DND-41 (cell line): Measurements from ENCODE around the gene PTMS.

ENCODE experiments used
- ATAC-seq: fragments of 200-7000 bp; cut with Tn5 transposase; 3 replicates; pipeline ENCODE4 v1.9.1; 2021; ENCODE audit warnings: low read depth; ENCODE audit not compliant: insufficient read depth
- DNase-seq: peaks from one replicate; pipeline ENCODE4 v3.0.0-alpha.2; 2020
- H2AFZ ChIP-seq: 2 replicates; pipeline ENCODE4 v1.6.0; 2012; ENCODE audit warnings: low read depth, low read length
- H3K27ac ChIP-seq: 2 replicates; pipeline ENCODE4 v1.5.1; 2012; ENCODE audit warnings: low read length, inconsistent platforms
- H3K27me3 ChIP-seq: fragments of 200-600 bp; sonication (generic); 2 replicates; pipeline ENCODE4 v1.6.0; 2012; ENCODE audit warnings: low read length, mild to moderate bottlenecking, inconsistent platforms; ENCODE audit not compliant: insufficient read depth, poor library complexity
- H3K36me3 ChIP-seq: 2 replicates; pipeline ENCODE4 v1.5.1; 2012; ENCODE audit warnings: low read length, inconsistent platforms; ENCODE audit not compliant: insufficient read depth
- H3K4me1 ChIP-seq: 2 replicates; pipeline ENCODE4 v1.5.1; 2012; ENCODE audit warnings: mild to moderate bottlenecking, low read length; ENCODE audit not compliant: insufficient read depth
- H3K4me2 ChIP-seq: 2 replicates; pipeline ENCODE4 v1.6.0; 2012; ENCODE audit warnings: mild to moderate bottlenecking, moderate library complexity, low read length, inconsistent platforms; ENCODE audit not compliant: insufficient read depth
- H3K4me3 ChIP-seq, 2 experiments: fragments of 200-600 bp in 1 of 2; shearing (Covaris generic) in 1 of 2; 2 replicates each; pipeline ENCODE4 v1.5.1; 2012 to 2016; ENCODE audit warnings: inconsistent platforms in 2 of 2, low read length in 2 of 2, mild to moderate bottlenecking in 2 of 2, low read depth in 1 of 2, moderate library complexity in 1 of 2
- H3K79me2 ChIP-seq: 2 replicates; pipeline ENCODE4 v1.6.0; 2012; ENCODE audit warnings: low read length, inconsistent platforms; ENCODE audit not compliant: insufficient read depth
- H3K9ac ChIP-seq: 2 replicates; pipeline ENCODE4 v1.6.0; 2012; ENCODE audit warnings: low read depth, mild to moderate bottlenecking, inconsistent platforms, low read length, moderate library complexity
- H3K9me3 ChIP-seq: 2 replicates; pipeline ENCODE4 v1.5.1; 2012; ENCODE audit warnings: low read length, moderate library complexity, mild to moderate bottlenecking, inconsistent platforms; ENCODE audit not compliant: insufficient read depth, severe bottlenecking
- H4K20me1 ChIP-seq: 2 replicates; pipeline ENCODE4 v1.6.0; 2012; ENCODE audit warnings: low read length; ENCODE audit not compliant: insufficient read depth
- CTCF ChIP-seq: IDR thresholded peaks from 2 replicates; pipeline ENCODE4 v1.5.1; 2012; ENCODE audit warnings: borderline replicate concordance, low read length, moderate library complexity, mild to moderate bottlenecking; ENCODE audit not compliant: poor library complexity, severe bottlenecking; ENCODE audit errors: extremely low read depth
- EZH2 ChIP-seq: IDR thresholded peaks from 3 replicates; pipeline ENCODE4 v1.6.1; 2012; ENCODE audit warnings: borderline replicate concordance, low read depth, mild to moderate bottlenecking, moderate library complexity, low read length, inconsistent platforms; ENCODE audit not compliant: severe bottlenecking

Gene PTMS

GRCh38 chr12:6752921-6753771 lies 13.0 kb upstream of the PTMS start, which contains the start of gene MLF2:
Gene MLF2 (minus strand): TSS chr12:6753141. CDS start chr12:6752334, 807 bp downstream.
- Histone ChIP-seq H3K4me2 (peak within 1 kb of the TSS; percentile 83), H3K4me1 (peaks cover 29% of the 10 kb centered on the region), H2AFZ (peak within 1 kb of the TSS; percentile 91), H4K20me1 (peaks cover 13% of the 10 kb centered on the region), H3K9me3 (no peaks in the 10 kb centered on the region), H3K27ac (peak within 1 kb of the TSS; percentile 95), H3K9ac (peak within 1 kb of the TSS; percentile 80), H3K36me3 (peaks cover 39% of the 10 kb centered on the region), H3K27me3 (peaks cover 4% of the 10 kb centered on the region), H3K4me3 (peak within 1 kb of the TSS; percentile 48 to 63), H3K79me2 (peaks cover 26% of the 10 kb centered on the region)
- DNase-seq (peak; percentile 98), ATAC-seq (peak; percentile 95)
- TF ChIP-seq EZH2, result no peak
- peak; percentile 98 for TF ChIP-seq CTCF

GRCh38 chr12:6753772-6754356 lies 12.3 kb upstream of the PTMS start:
- DNase-seq (no peak), ATAC-seq (no peak)
- Histone ChIP-seq H3K4me3 (peak overlapping the region in 1 of 2 experiments; percentile 63; a peak in 2 of 4 replicates), H4K20me1 (peaks cover 13% of the 10 kb centered on the region), H3K9me3 (no peaks in the 10 kb centered on the region), H2AFZ (peak overlapping the region; percentile 65), H3K36me3 (peaks cover 32% of the 10 kb centered on the region), H3K9ac (peak overlapping the region; percentile 80), H3K4me2 (peak overlapping the region; percentile 83), H3K4me1 (peaks cover 29% of the 10 kb centered on the region), H3K79me2 (peaks cover 26% of the 10 kb centered on the region), H3K27me3 (peaks cover 4% of the 10 kb centered on the region), H3K27ac (peak overlapping the region; percentile 12; the same call in 1 of the 2 replicates)
- TF ChIP-seq EZH2, result no peak
- no peak for TF ChIP-seq CTCF

- peaks cover 13% of the 10 kb centered on the region for H4K20me1 ChIP-seq
- H3K9ac ChIP-seq, result no peak overlapping the region; the same call in 1 of the 2 replicates
- peaks cover 4% of the 10 kb centered on the region for H3K27me3 ChIP-seq
- no peak for DNase-seq
- no peak for TF ChIP-seq EZH2
- no peak for TF ChIP-seq CTCF
- peaks cover 27% of the 10 kb centered on the region for H3K36me3 ChIP-seq
- no peaks in the 10 kb centered on the region for H3K9me3 ChIP-seq
- no peak overlapping the region for H3K4me2 ChIP-seq
- no peak for ATAC-seq
- no peak overlapping the region for H3K4me3 ChIP-seq
- H2AFZ ChIP-seq, result no peak overlapping the region
- peaks cover 26% of the 10 kb centered on the region for H3K79me2 ChIP-seq
- peaks cover 29% of the 10 kb centered on the region for H3K4me1 ChIP-seq
- H3K27ac ChIP-seq, result no peak overlapping the region
Measured at GRCh38 chr12:6754411-6754810, 11.8 kb upstream of the PTMS start.
